Lower lobe of right lung (tissue), 2 donors: ENCODE results near the gene XPO5. TPM values are rescaled to one million over a fixed set of nuclear protein-coding genes. Genes with fewer than 3 reads are reported as not detected.

Experiments
- ATAC-seq, 2 donors: fragments of 200-7000 bp; cut with Tn5 transposase; one replicate each; pipeline ENCODE4 v1.9.1; 2020 to 2022; ENCODE audit warnings: mild to moderate bottlenecking in 2 of 2, moderate library complexity in 2 of 2
- DNase-seq: peaks from one replicate; pipeline ENCODE4 v3.0.0-alpha.2; 2020
- H3K27ac ChIP-seq: fragments of 200-600 bp; one replicate; pipeline ENCODE4 v1.8.0; 2022
- H3K27me3 ChIP-seq: fragments of 200-600 bp; one replicate; pipeline ENCODE4 v1.8.0; 2022; ENCODE audit warnings: low read depth
- H3K36me3 ChIP-seq: fragments of 200-600 bp; one replicate; pipeline ENCODE4 v1.8.0; 2022; ENCODE audit warnings: mild to moderate bottlenecking
- H3K4me1 ChIP-seq: fragments of 200-600 bp; one replicate; pipeline ENCODE4 v1.8.0; 2022
- H3K4me3 ChIP-seq: fragments of 200-600 bp; one replicate; pipeline ENCODE4 v1.8.0; 2022; ENCODE audit warnings: mild to moderate bottlenecking
- H3K9me3 ChIP-seq: fragments of 200-600 bp; one replicate; pipeline ENCODE4 v1.8.0; 2022
- intact Hi-C: fragments of 100-400 bp; cut with DNase I; formaldehyde crosslinking; loops from one replicate; pipeline ENCODE4 v1.11.0; 2022
- total RNA-seq: library from RNA; stranded (reverse); fragmentation: NEBNext Ultra II Directional; extraction: Animal tissue kit (Norgen Biotek cat#: 25700); gene quantifications from one replicate; pipeline ENCODE4 v1.2.1, GENCODE V29; 2021
- TF ChIP-seq, protein P1 (sequence below): fragments of 200-600 bp; IDR thresholded peaks from one replicate; pipeline ENCODE4 v1.8.0; 2022; ENCODE audit warnings: antibody characterized with exemption, mild to moderate bottlenecking
- donor health status: DM: no; HTN: yes; CAD: no; lungs with severe emphysema.

XPO5 gene
- total RNA-seq, 1 donor from 2014 or later: 29.9 TPM

DNA sequence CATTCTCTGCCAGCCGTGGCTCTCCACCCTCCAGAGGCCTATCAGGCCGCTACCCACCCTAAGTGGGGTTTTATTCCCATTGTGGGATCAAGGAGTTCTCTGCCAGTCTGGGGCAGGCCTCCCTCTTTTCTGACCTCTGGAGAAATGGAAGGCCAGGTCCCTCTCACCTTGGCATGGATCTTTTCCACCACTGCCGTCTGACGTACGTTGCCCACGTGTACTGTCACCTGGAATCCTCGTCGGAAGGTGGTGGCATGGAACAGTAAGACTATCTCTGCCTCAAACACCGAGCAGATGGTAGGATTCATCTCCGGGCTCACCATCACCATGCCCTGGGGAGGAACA is 46.0 kb upstream of the XPO5 start:
- no peak for DNase-seq
- no peak for ATAC-seq
- H3K4me3 ChIP-seq: no peak overlapping the region
- no peaks in the 10 kb centered on the region for H3K27me3 ChIP-seq
- H3K9me3 ChIP-seq: no peaks in the 10 kb centered on the region
- H3K27ac ChIP-seq: no peak overlapping the region
- H3K36me3 ChIP-seq: peaks cover 81% of the 10 kb centered on the region
- intact Hi-C loops: no loop called here
- peaks cover 20% of the 10 kb centered on the region for H3K4me1 ChIP-seq
- TF ChIP-seq, protein P1, sequence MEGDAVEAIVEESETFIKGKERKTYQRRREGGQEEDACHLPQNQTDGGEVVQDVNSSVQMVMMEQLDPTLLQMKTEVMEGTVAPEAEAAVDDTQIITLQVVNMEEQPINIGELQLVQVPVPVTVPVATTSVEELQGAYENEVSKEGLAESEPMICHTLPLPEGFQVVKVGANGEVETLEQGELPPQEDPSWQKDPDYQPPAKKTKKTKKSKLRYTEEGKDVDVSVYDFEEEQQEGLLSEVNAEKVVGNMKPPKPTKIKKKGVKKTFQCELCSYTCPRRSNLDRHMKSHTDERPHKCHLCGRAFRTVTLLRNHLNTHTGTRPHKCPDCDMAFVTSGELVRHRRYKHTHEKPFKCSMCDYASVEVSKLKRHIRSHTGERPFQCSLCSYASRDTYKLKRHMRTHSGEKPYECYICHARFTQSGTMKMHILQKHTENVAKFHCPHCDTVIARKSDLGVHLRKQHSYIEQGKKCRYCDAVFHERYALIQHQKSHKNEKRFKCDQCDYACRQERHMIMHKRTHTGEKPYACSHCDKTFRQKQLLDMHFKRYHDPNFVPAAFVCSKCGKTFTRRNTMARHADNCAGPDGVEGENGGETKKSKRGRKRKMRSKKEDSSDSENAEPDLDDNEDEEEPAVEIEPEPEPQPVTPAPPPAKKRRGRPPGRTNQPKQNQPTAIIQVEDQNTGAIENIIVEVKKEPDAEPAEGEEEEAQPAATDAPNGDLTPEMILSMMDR: no peak

- TF ChIP-seq, protein P1: no peak
- intact Hi-C loops: no loop called here
- Histone ChIP-seq H3K27ac (no peak overlapping the region), H3K36me3 (peaks cover 85% of the 10 kb centered on the region), H3K4me1 (peaks cover 14% of the 10 kb centered on the region), H3K9me3 (no peaks in the 10 kb centered on the region), H3K4me3 (no peak overlapping the region), H3K27me3 (no peaks in the 10 kb centered on the region)
- ATAC-seq (no peak), DNase-seq (no peak)
Observed at GRCh38 chr6:43621078-43621835, 45.4 kb upstream of the XPO5 start.

GRCh38 chr6:43616725-43617472 is 41.1 kb upstream of the XPO5 start:
- Histone ChIP-seq H3K27ac (no peak overlapping the region), H3K4me1 (peaks cover 10% of the 10 kb centered on the region), H3K9me3 (no peaks in the 10 kb centered on the region), H3K36me3 (peaks cover 76% of the 10 kb centered on the region), H3K4me3 (no peak overlapping the region), H3K27me3 (no peaks in the 10 kb centered on the region)
- intact Hi-C loops: no loop called here
- DNase-seq (no peak), ATAC-seq (no peak)
- TF ChIP-seq, protein P1: no peak

DNA sequence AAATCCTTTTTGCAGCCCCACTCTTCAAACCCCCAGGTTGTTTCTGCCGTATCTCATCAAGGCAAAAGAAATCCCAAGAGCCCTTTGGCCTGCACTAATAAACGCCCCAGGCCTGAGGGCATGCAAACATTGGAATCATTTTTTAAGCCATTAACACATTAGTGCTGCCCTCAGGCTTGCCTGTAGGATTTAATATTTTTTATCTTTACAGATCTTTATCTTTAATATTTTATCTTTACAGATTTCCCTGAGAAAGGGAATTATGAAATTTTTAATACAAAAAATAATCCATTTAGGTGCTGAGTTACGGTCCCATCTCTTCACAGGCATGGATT is 38.5 kb upstream of the XPO5 start:
- no peak overlapping the region for H3K4me3 ChIP-seq
- H3K36me3 ChIP-seq: peaks cover 71% of the 10 kb centered on the region
- intact Hi-C loops: no loop called here
- H3K27ac ChIP-seq: no peak overlapping the region
- DNase-seq (no peak), ATAC-seq (no peak)
- peaks cover 2% of the 10 kb centered on the region for H3K4me1 ChIP-seq
- no peaks in the 10 kb centered on the region for H3K9me3 ChIP-seq
- TF ChIP-seq, protein P1: no peak
- H3K27me3 ChIP-seq: no peaks in the 10 kb centered on the region

GRCh38 chr6:43613721-43614395 is 38.0 kb upstream of the XPO5 start:
- Histone ChIP-seq H3K4me1 (peaks cover 2% of the 10 kb centered on the region), H3K27me3 (no peaks in the 10 kb centered on the region), H3K36me3 (peaks cover 66% of the 10 kb centered on the region), H3K4me3 (no peak overlapping the region), H3K27ac (no peak overlapping the region), H3K9me3 (no peaks in the 10 kb centered on the region)
- TF ChIP-seq, protein P1: no peak
- ATAC-seq (no peak), DNase-seq (no peak)
- intact Hi-C loops: no loop called here
